HCT116 (cell line): ENCODE data around the gene PCDHB6. TPM values are rescaled to one million over a fixed set of nuclear protein-coding genes. Genes with fewer than 3 reads are reported as not detected.
"Not testable (repeated sequence)": the region's sequence is repeated elsewhere in the genome, so short reads cannot be mapped to it uniquely, and the experiment has no call there.

Experiments
- ATAC-seq: fragments of 200-7000 bp; cut with Tn5 transposase; 2 replicates; pipeline ENCODE4 v1.9.1; 2020; ENCODE audit warnings: mild to moderate bottlenecking, moderate library complexity
- BruUV-seq: library from RNA; stranded (reverse); fragments of 400-500 nt; replicated peaks from 2 replicates; lab custom pipeline; 2021; lab: Mats Ljungman, UMichigan
- CTCF ChIA-PET: fragments of 300-600 bp; sonication (Branson Sonifier 250); formaldehyde crosslinking; loops from one replicate; lab custom pipeline; 2021; ENCODE audit warnings: antibody characterized with exemption; lab: Charles Lee
- POLR2A ChIA-PET: fragments of 300-600, 350-600 bp; sonication (Branson Sonifier 250); formaldehyde crosslinking; loops from one replicate; lab custom pipeline; 2021; ENCODE audit warnings: antibody characterized with exemption; lab: Charles Lee
- RAD21 ChIA-PET, 2 experiments: fragments of 300-600 bp; sonication (Branson Sonifier 250); formaldehyde crosslinking; loops; one replicate each; lab custom pipeline; 2023; ENCODE audit warnings: low total read pairs in 2 of 2; ENCODE audit not compliant: uncharacterized antibody in 2 of 2, unreplicated experiment in 2 of 2, low non-redundant PET in 1 of 2; lab: Charles Lee
- DNase-seq: peaks from one replicate; pipeline ENCODE4 v3.0.0-alpha.2; 2010; ENCODE audit warnings: low read depth, low spot score
- H2AFZ ChIP-seq: fragments of 200-600 bp; shearing (Covaris generic), sonication (generic); 2 replicates; pipeline ENCODE4 v1.6.1; 2017; ENCODE audit warnings: low read depth, mixed run types, mixed read lengths, antibody characterized with exemption, low read length; ENCODE audit not compliant: poor library complexity, severe bottlenecking
- H3K27ac ChIP-seq: 2 replicates; pipeline ENCODE4 v1.5.1; 2012; ENCODE audit warnings: low read depth, low read length
- H3K27me3 ChIP-seq: fragments of 200-600 bp; sonication (generic); 2 replicates; pipeline ENCODE4 v1.6.1; 2016; ENCODE audit warnings: mixed run types, low read length, mixed read lengths; ENCODE audit not compliant: insufficient read depth
- H3K36me3 ChIP-seq, 2 experiments: fragments of 200-500 bp in 1 of 2; fragments of 200-600 bp in 1 of 2; sonication (Bioruptor generic) in 1 of 2; sonication (generic) in 1 of 2; 2 replicates each; pipeline versions ENCODE4 v1.5.1 to v1.6.1; 2014 to 2016; ENCODE audit warnings: low read length in 2 of 2, inconsistent platforms in 1 of 2, mixed read lengths in 1 of 2, mixed run types in 1 of 2; ENCODE audit not compliant: insufficient read depth in 2 of 2, control insufficient read depth in 1 of 2
- H3K4me1 ChIP-seq, 2 experiments: fragments of 200-600 bp in 1 of 2; sonication (generic) in 1 of 2; 2 replicates each; pipeline versions ENCODE4 v1.5.1 to v1.6.1; 2012 to 2017; ENCODE audit warnings: low read length in 2 of 2, inconsistent platforms in 1 of 2, mild to moderate bottlenecking in 1 of 2, mixed read lengths in 1 of 2, mixed run types in 1 of 2, moderate library complexity in 1 of 2; ENCODE audit not compliant: insufficient read depth in 2 of 2, control insufficient read depth in 1 of 2
- H3K4me2 ChIP-seq: fragments of 200-600 bp; sonication (generic); 2 replicates; pipeline ENCODE4 v1.6.1; 2017; ENCODE audit warnings: mixed run types, low read length, mixed read lengths
- H3K4me3 ChIP-seq, 2 experiments: fragments of 200-600 bp in 1 of 2; sonication (generic) in 1 of 2; replicated peaks in 1 of 2; 2 replicates each; pipeline ENCODE4 v1.5.1; 2011 to 2016; ENCODE audit warnings: low read length in 2 of 2, control low read depth in 1 of 2, low read depth in 1 of 2, mild to moderate bottlenecking in 1 of 2, mixed read lengths in 1 of 2, mixed run types in 1 of 2
- H3K79me2 ChIP-seq: fragments of 200-600 bp; sonication (generic); 2 replicates; pipeline ENCODE4 v1.6.1; 2017; ENCODE audit warnings: mild to moderate bottlenecking, mixed run types, low read length, moderate library complexity, mixed read lengths; ENCODE audit not compliant: insufficient read depth
- H3K9ac ChIP-seq: fragments of 200-600 bp; sonication (generic); 2 replicates; pipeline ENCODE4 v1.6.1; 2016; ENCODE audit warnings: low read length, mixed read lengths
- H3K9me2 ChIP-seq: fragments of 200-600 bp; sonication (generic), shearing (Covaris generic); 2 replicates; pipeline ENCODE4 v1.6.1; 2017; ENCODE audit warnings: mixed run types, mild to moderate bottlenecking, moderate library complexity; ENCODE audit not compliant: insufficient read depth
- H3K9me3 ChIP-seq, 2 experiments: fragments of 200-500 bp in 1 of 2; fragments of 200-600 bp in 1 of 2; sonication (Bioruptor generic) in 1 of 2; sonication (generic) in 1 of 2; 2 replicates each; pipeline ENCODE4 v1.6.1; 2014 to 2017; ENCODE audit warnings: low read length in 2 of 2, mixed read lengths in 2 of 2, inconsistent platforms in 1 of 2, low read depth in 1 of 2, mild to moderate bottlenecking in 1 of 2, mixed run types in 1 of 2, moderate library complexity in 1 of 2; ENCODE audit not compliant: control insufficient read depth in 1 of 2, insufficient read depth in 1 of 2
- H4K20me1 ChIP-seq: fragments of 200-600 bp; sonication (generic), shearing (Covaris generic); 2 replicates; pipeline ENCODE4 v1.6.1; 2017; ENCODE audit warnings: mixed run types, mild to moderate bottlenecking, moderate library complexity; ENCODE audit not compliant: insufficient read depth
- CBX3 ChIP-seq: IDR thresholded peaks from 2 replicates; pipeline ENCODE4 v1.6.1; 2012; ENCODE audit warnings: low read depth
- CEBPB ChIP-seq: IDR thresholded peaks from 2 replicates; pipeline ENCODE4 v1.6.1; 2012; ENCODE audit warnings: low read depth
- CTCF ChIP-seq, 3 experiments: fragments of 200-600 bp in 1 of 3; sonication (generic) in 1 of 3; IDR thresholded peaks in 2 of 3; conservative IDR thresholded peaks in 1 of 3; 2 replicates each; pipeline ENCODE4 v1.5.1; 2012 to 2017; ENCODE audit warnings: low read depth in 2 of 3, low read length in 2 of 3, antibody characterized with exemption in 1 of 3, borderline replicate concordance in 1 of 3, control low read depth in 1 of 3, mild to moderate bottlenecking in 1 of 3, mixed read lengths in 1 of 3, mixed run types in 1 of 3, moderate library complexity in 1 of 3; ENCODE audit not compliant: insufficient read depth in 1 of 3
- EGR1 ChIP-seq: IDR thresholded peaks from 2 replicates; pipeline ENCODE4 v1.6.1; 2012; ENCODE audit warnings: low read depth
- EZH2phosphoT487 ChIP-seq: fragments of 200-600 bp; IDR thresholded peaks from 2 replicates; pipeline ENCODE4 v1.6.1; 2018; ENCODE audit warnings: antibody characterized with exemption, borderline replicate concordance
- JUND ChIP-seq: IDR thresholded peaks from 2 replicates; pipeline ENCODE4 v1.6.1; 2012
- MAX ChIP-seq: IDR thresholded peaks from 2 replicates; pipeline ENCODE4 v1.6.1; 2012
- POLR2AphosphoS5 ChIP-seq: IDR thresholded peaks from 2 replicates; pipeline ENCODE4 v1.6.1; 2011; ENCODE audit warnings: mild to moderate bottlenecking, low read depth, low read length, moderate library complexity
- RAD21 ChIP-seq: IDR thresholded peaks from 2 replicates; pipeline ENCODE4 v1.6.1; 2012; ENCODE audit warnings: low read depth, mild to moderate bottlenecking
- SP1 ChIP-seq: IDR thresholded peaks from 2 replicates; pipeline ENCODE4 v1.6.1; 2012; ENCODE audit warnings: low read depth
- YY1 ChIP-seq: IDR thresholded peaks from 2 replicates; pipeline ENCODE4 v1.6.1; 2011; ENCODE audit warnings: low read length, low read depth, moderate library complexity, mild to moderate bottlenecking; ENCODE audit not compliant: insufficient replicate concordance; ENCODE audit errors: extremely low read depth
- intact Hi-C: fragments of 100-400 bp; cut with micrococcal nuclease; formaldehyde crosslinking; loops from 2 replicates; pipeline ENCODE4 v1.10.0; 2022
- total RNA-seq: library from RNA; stranded (reverse); gene quantifications from one replicate; pipeline ENCODE4 v1.2.1, GENCODE V29; 2021; ENCODE audit not compliant: unreplicated experiment

PCDHB6 gene
- total RNA-seq, 1 experiment from 2014 or later = not detected

GRCh38 chr5:141196363-141196762 is 46.5 kb downstream of the PCDHB6 start:
- Histone ChIP-seq H3K79me2 (no peaks in the 10 kb centered on the region), H3K4me2 (no peak overlapping the region), H3K4me1 (no peaks in the 10 kb centered on the region), H3K27me3 (no peaks in the 10 kb centered on the region), H4K20me1 (no peaks in the 10 kb centered on the region), H3K9me3 (peaks cover 0 to 11% of the 10 kb centered on the region in 2 experiments; a peak in 2 of 4 replicates), H3K9me2 (no peaks in the 10 kb centered on the region), H3K9ac (no peak overlapping the region), H3K27ac (no peak overlapping the region), H2AFZ (no peak overlapping the region), H3K36me3 (no peaks in the 10 kb centered on the region), H3K4me3 (no peak overlapping the region)
- ChIA-PET RAD21 (no interaction called here), POLR2A (no interaction called here), CTCF (interaction anchor here (1.3 kb wide), 1 partner anchor 9 kb away, joined by 5 read pairs; the partner anchor contains the start of gene PCDHB9)
- DNase-seq = no peak
- no peak for TF ChIP-seq MAX
- TF ChIP-seq RAD21 = no peak
- TF ChIP-seq YY1 = no peak
- no peak for TF ChIP-seq SP1
- no peak for TF ChIP-seq CEBPB
- no peak for TF ChIP-seq POLR2AphosphoS5
- no peak for TF ChIP-seq EGR1
- TF ChIP-seq EZH2phosphoT487 = no peak
- TF ChIP-seq CBX3 = no peak
- no peak for ATAC-seq
- no TSS peak for BruUV-seq
- intact Hi-C loops = no loop called here

GRCh38 chr5:141199359-141200235 is 49.7 kb downstream of the PCDHB6 start, which contains the start of gene PCDHB11:
Gene PCDHB11 (plus strand): TSS chr5:141199627. CDS start chr5:141199775, 148 bp downstream.
- Histone ChIP-seq H4K20me1 (no peaks in the 10 kb centered on the region), H3K4me1 (no peaks in the 10 kb centered on the region), H3K36me3 (no peaks in the 10 kb centered on the region), H3K4me2 (no peak within 1 kb of the TSS), H3K27ac (no peak within 1 kb of the TSS), H3K27me3 (no peaks in the 10 kb centered on the region), H3K4me3 (no peak within 1 kb of the TSS), H3K79me2 (no peaks in the 10 kb centered on the region), H2AFZ (no peak within 1 kb of the TSS), H3K9me2 (no peaks in the 10 kb centered on the region), H3K9me3 (peaks cover 0 to 11% of the 10 kb centered on the region in 2 experiments; a peak in 3 of 4 replicates), H3K9ac (no peak within 1 kb of the TSS)
- peak; percentile 24 to 34 (median 29); a peak in 3 of 6 replicates for TF ChIP-seq CTCF (IDR thresholded peaks at IDR 0.05 in 2 of 3, conservative IDR thresholded peaks at IDR 0.05 in 1 of 3; ENCODE audit: borderline replicate concordance in 1 of 3, insufficient read depth in 1 of 3, low read depth in 2 of 3, low read length in 2 of 3)
- peak; percentile 58 for TF ChIP-seq RAD21
- no peak for TF ChIP-seq JUND
- DNase-seq = no peak
- ChIA-PET CTCF (interaction anchor here (1.5 kb wide), 1 partner anchor 364 kb away, joined by 4 read pairs; no protein-coding TSS in a partner anchor), POLR2A (no interaction called here), RAD21 (interaction anchor here in 1 of 2 experiments (0.6 kb wide), 1 partner anchor 391 kb away, joined by 5 read pairs; no protein-coding TSS in a partner anchor)
- intact Hi-C loops = no loop called here
- no TSS peak for BruUV-seq
- ATAC-seq = no peak

- BruUV-seq, POLR2A ChIA-PET, RAD21 ChIA-PET, H2AFZ ChIP-seq, H3K4me3 ChIP-seq, H3K27me3 ChIP-seq, H3K4me2 ChIP-seq, H4K20me1 ChIP-seq, DNase-seq, ATAC-seq, H3K36me3 ChIP-seq, H3K4me1 ChIP-seq, intact Hi-C loops, H3K9ac ChIP-seq, H3K79me2 ChIP-seq, H3K9me2 ChIP-seq, H3K27ac ChIP-seq, CTCF ChIA-PET: not testable (repeated sequence)
- peaks cover 0 to 11% of the 10 kb centered on the region in 2 experiments; a peak in 3 of 4 replicates for H3K9me3 ChIP-seq
These were observed 51.3 kb downstream of the PCDHB6 start for GRCh38 chr5:141201126-141201525.
